ENCODE measurements around the gene RSPO3. TPM values are rescaled to one million over a fixed set of nuclear protein-coding genes. Genes with fewer than 3 reads are reported as not detected.

Gene RSPO3
- total RNA-seq, 2 experiments from 2014 or later: not detected

GRCh38 chr6:127107916-127108315 lies 10.6 kb upstream of the RSPO3 start:
- Histone ChIP-seq H3K27ac (ENCODE audit: low read depth, low read length, poor library complexity, severe bottlenecking) (no peak overlapping the region), H3K9me2 (ENCODE audit: insufficient read depth, low read length) (no peaks in the 10 kb centered on the region), H3K36me3 (ENCODE audit: insufficient read depth, low read length) (no peaks in the 10 kb centered on the region), H3K79me2 (ENCODE audit: insufficient read depth, low read depth, low read length) (no peaks in the 10 kb centered on the region; the same call in 1 of the 2 replicates), H4K20me1 (ENCODE audit: insufficient read depth, low read length) (no peaks in the 10 kb centered on the region), H3K4me2 (ENCODE audit: low read length) (no peak overlapping the region), H3K4me1 (ENCODE audit: insufficient read depth, low read length, poor library complexity, severe bottlenecking) (no peaks in the 10 kb centered on the region), H3K4me3 (ENCODE audit: low read depth, low read length, poor library complexity, severe bottlenecking) (no peak overlapping the region), H3K9me3 (ENCODE audit: low read length) (no peaks in the 10 kb centered on the region), H2AFZ (ENCODE audit: low read length) (no peak overlapping the region)
- POLR2A ChIA-PET: no interaction called here
- BruUV-seq (replicated peaks): no TSS peak
- TF ChIP-seq CTCF (conservative IDR thresholded peaks at IDR 0.05; ENCODE audit: low read length) (no peak), EZH2phosphoT487 (IDR thresholded peaks at IDR 0.05; ENCODE audit: borderline replicate concordance, low read depth, low read length) (no peak)
- CTCF ChIA-PET (ENCODE audit: unreplicated experiment): no interaction called here
- no peak for DNase-seq (ENCODE audit: low spot score)
- intact Hi-C loops (cut with micrococcal nuclease; ENCODE audit: unreplicated experiment): no loop called here

- H3K27ac ChIP-seq (ENCODE audit: low read depth, low read length, poor library complexity, severe bottlenecking): no peak overlapping the region
- H3K79me2 ChIP-seq (ENCODE audit: insufficient read depth, low read depth, low read length): no peaks in the 10 kb centered on the region; the same call in 1 of the 2 replicates
- no peaks in the 10 kb centered on the region for H4K20me1 ChIP-seq (ENCODE audit: insufficient read depth, low read length)
- DNase-seq (ENCODE audit: low spot score): no peak
- no peaks in the 10 kb centered on the region for H3K36me3 ChIP-seq (ENCODE audit: insufficient read depth, low read length)
- BruUV-seq (replicated peaks): no TSS peak
- no peak overlapping the region for H2AFZ ChIP-seq (ENCODE audit: low read length)
- intact Hi-C loops (cut with micrococcal nuclease; ENCODE audit: unreplicated experiment): no loop called here
- H3K4me1 ChIP-seq (ENCODE audit: insufficient read depth, low read length, poor library complexity, severe bottlenecking): no peaks in the 10 kb centered on the region
- H3K4me2 ChIP-seq (ENCODE audit: low read length): no peak overlapping the region
- H3K9me2 ChIP-seq (ENCODE audit: insufficient read depth, low read length): no peaks in the 10 kb centered on the region
- no peak for TF ChIP-seq CTCF (conservative IDR thresholded peaks at IDR 0.05; ENCODE audit: low read length)
- TF ChIP-seq EZH2phosphoT487 (IDR thresholded peaks at IDR 0.05; ENCODE audit: borderline replicate concordance, low read depth, low read length): no peak
- H3K9me3 ChIP-seq (ENCODE audit: low read length): no peaks in the 10 kb centered on the region
- no peak overlapping the region for H3K4me3 ChIP-seq (ENCODE audit: low read depth, low read length, poor library complexity, severe bottlenecking)
- CTCF ChIA-PET (ENCODE audit: unreplicated experiment): no interaction called here
- POLR2A ChIA-PET: interaction anchor here (0.9 kb wide), 1 partner anchor 19 kb away, joined by 3 read pairs; no protein-coding TSS in a partner anchor
Measured at GRCh38 chr6:127110712-127111111, 7.8 kb upstream of the RSPO3 start.

GRCh38 chr6:127111526-127111925 lies 6.9 kb upstream of the RSPO3 start:
- ChIA-PET POLR2A (no interaction called here), CTCF (ENCODE audit: unreplicated experiment) (no interaction called here)
- Histone ChIP-seq H3K36me3 (ENCODE audit: insufficient read depth, low read length) (no peaks in the 10 kb centered on the region), H3K9me3 (ENCODE audit: low read length) (no peaks in the 10 kb centered on the region), H2AFZ (ENCODE audit: low read length) (no peak overlapping the region), H4K20me1 (ENCODE audit: insufficient read depth, low read length) (no peaks in the 10 kb centered on the region), H3K4me3 (ENCODE audit: low read depth, low read length, poor library complexity, severe bottlenecking) (no peak overlapping the region), H3K9me2 (ENCODE audit: insufficient read depth, low read length) (no peaks in the 10 kb centered on the region), H3K4me1 (ENCODE audit: insufficient read depth, low read length, poor library complexity, severe bottlenecking) (no peaks in the 10 kb centered on the region), H3K4me2 (ENCODE audit: low read length) (no peak overlapping the region), H3K79me2 (ENCODE audit: insufficient read depth, low read depth, low read length) (no peaks in the 10 kb centered on the region), H3K27ac (ENCODE audit: low read depth, low read length, poor library complexity, severe bottlenecking) (no peak overlapping the region)
- DNase-seq (ENCODE audit: low spot score): no peak
- no TSS peak for BruUV-seq (replicated peaks)
- intact Hi-C loops (cut with micrococcal nuclease; ENCODE audit: unreplicated experiment): no loop called here
- TF ChIP-seq CTCF (conservative IDR thresholded peaks at IDR 0.05; ENCODE audit: low read length): no peak
- TF ChIP-seq EZH2phosphoT487 (IDR thresholded peaks at IDR 0.05; ENCODE audit: borderline replicate concordance, low read depth, low read length): no peak
